ENCODE measurements around the gene INHBA.

The INHBA gene

DNA sequence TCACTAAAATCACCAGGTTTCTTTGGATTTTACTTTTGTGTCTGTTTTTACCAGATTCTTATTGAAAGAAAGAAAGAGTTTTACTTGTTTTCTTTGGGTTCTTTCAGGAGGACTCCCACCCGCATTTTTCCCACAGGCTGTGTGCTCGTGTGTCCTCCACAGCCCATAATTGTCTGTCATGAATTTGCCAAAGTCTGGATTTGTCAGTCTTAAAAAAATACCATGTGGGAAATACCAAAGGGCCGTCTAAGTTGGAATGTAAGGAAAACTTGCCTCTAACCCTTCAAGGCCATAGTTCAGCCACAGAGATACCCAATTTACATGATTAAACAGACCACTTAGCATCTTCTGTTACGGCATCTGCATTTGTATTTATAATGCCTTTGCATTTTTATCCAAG is 41.3 kb upstream of the INHBA start:
- no peaks in the 10 kb centered on the region for H3K27me3 ChIP-seq (replicated peaks)
- H3K36me3 ChIP-seq (replicated peaks), result no peaks in the 10 kb centered on the region
- no peak overlapping the region for H3K4me3 ChIP-seq (ENCODE audit: low read depth, low read length)
- DNase-seq, result no peak
- in situ Hi-C loops (cut with HindIII; ENCODE audit: low pct_ligation_motif_present, low sequenced_read_pairs), result no loop called here
- no peak for TF ChIP-seq CTCF (IDR thresholded peaks at IDR 0.05; ENCODE audit: low read depth, low read length, missing control alignments)
- no peak overlapping the region for H3K27ac ChIP-seq

- TF ChIP-seq CTCF (IDR thresholded peaks at IDR 0.05; ENCODE audit: low read depth, low read length, missing control alignments), result no peak
- Histone ChIP-seq H3K27ac (no peak overlapping the region), H3K4me3 (ENCODE audit: low read depth, low read length) (no peak overlapping the region), H3K36me3 (replicated peaks) (no peaks in the 10 kb centered on the region), H3K27me3 (replicated peaks) (no peaks in the 10 kb centered on the region)
- in situ Hi-C loops (cut with HindIII; ENCODE audit: low pct_ligation_motif_present, low sequenced_read_pairs), result no loop called here
- DNase-seq, result no peak
These were observed 39.6 kb upstream of the INHBA start for GRCh38 chr7:41742401-41743020.

GRCh38 chr7:41738806-41739205 is 35.9 kb upstream of the INHBA start:
- in situ Hi-C loops (cut with HindIII; ENCODE audit: low pct_ligation_motif_present, low sequenced_read_pairs), result no loop called here
- DNase-seq, result no peak

DNA sequence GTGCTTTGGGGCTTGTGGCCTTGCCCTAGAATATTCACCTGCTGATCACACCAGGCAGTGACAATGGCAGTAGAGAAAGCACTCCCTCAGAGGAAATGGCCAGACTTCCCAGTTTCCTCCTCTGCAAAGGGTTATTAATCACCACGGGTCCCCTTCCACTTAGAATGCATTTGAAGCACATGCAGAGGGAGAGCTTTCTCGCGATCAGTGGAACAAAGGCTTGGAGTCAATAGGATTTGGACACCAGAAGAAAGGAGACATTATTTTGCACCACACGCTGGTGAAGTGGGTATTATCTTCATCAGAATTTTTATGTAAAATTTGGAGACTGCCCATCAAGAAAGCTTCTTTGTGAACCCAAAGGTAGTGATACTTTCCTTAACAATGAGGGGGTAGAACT is 35.4 kb upstream of the INHBA start:
- no peak for DNase-seq
- TF ChIP-seq CTCF (IDR thresholded peaks at IDR 0.05; ENCODE audit: low read depth, low read length, missing control alignments), result no peak
- H3K27me3 ChIP-seq (replicated peaks), result no peaks in the 10 kb centered on the region
- H3K36me3 ChIP-seq (replicated peaks), result no peaks in the 10 kb centered on the region
- no peak overlapping the region for H3K27ac ChIP-seq
- H3K4me3 ChIP-seq (ENCODE audit: low read depth, low read length), result no peak overlapping the region
- in situ Hi-C loops (cut with HindIII; ENCODE audit: low pct_ligation_motif_present, low sequenced_read_pairs), result no loop called here

More at GRCh38 chr7:41738806-41739205, 35.9 kb upstream of the INHBA start:
- Histone ChIP-seq H3K36me3 (replicated peaks) (no peaks in the 10 kb centered on the region), H3K27me3 (replicated peaks) (no peaks in the 10 kb centered on the region), H3K27ac (no peak overlapping the region), H3K4me3 (ENCODE audit: low read depth, low read length) (no peak overlapping the region)
- no peak for TF ChIP-seq CTCF (IDR thresholded peaks at IDR 0.05; ENCODE audit: low read depth, low read length, missing control alignments)

- no peak for DNase-seq
- H3K27me3 ChIP-seq (replicated peaks), result no peaks in the 10 kb centered on the region
- H3K4me3 ChIP-seq (ENCODE audit: low read depth, low read length), result no peak overlapping the region
- TF ChIP-seq CTCF (IDR thresholded peaks at IDR 0.05; ENCODE audit: low read depth, low read length, missing control alignments), result no peak
- H3K27ac ChIP-seq, result no peak overlapping the region
- H3K36me3 ChIP-seq (replicated peaks), result no peaks in the 10 kb centered on the region
- in situ Hi-C loops (cut with HindIII; ENCODE audit: low pct_ligation_motif_present, low sequenced_read_pairs), result no loop called here
These were observed 32.3 kb upstream of the INHBA start for GRCh38 chr7:41735206-41735605.

DNA sequence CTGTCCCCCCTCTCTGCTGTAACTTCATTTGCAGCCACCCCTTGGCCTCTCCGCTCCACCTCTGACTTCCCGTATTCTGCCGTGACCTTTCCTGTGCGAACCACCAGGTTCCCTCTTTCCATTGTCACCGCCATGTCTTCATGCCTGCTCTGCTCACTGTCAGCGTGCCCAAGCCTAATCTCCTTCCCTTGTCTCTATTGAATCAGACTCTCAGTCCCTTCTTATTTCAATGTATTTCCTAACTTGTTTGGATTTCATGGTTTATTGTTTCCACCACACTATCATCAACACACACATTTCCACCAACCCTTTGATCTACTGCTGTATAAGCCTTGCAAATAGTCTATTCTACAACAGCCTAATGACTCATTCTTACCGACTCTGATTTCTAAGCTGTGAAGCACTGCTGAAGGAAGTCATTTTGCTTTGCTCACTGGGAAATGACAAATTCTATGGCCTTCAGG is 30.0 kb upstream of the INHBA start:
- Histone ChIP-seq H3K36me3 (replicated peaks) (no peaks in the 10 kb centered on the region), H3K27ac (no peak overlapping the region), H3K4me3 (ENCODE audit: low read depth, low read length) (no peak overlapping the region), H3K27me3 (replicated peaks) (no peaks in the 10 kb centered on the region)
- TF ChIP-seq CTCF (IDR thresholded peaks at IDR 0.05; ENCODE audit: low read depth, low read length, missing control alignments), result no peak
- no peak for DNase-seq
- in situ Hi-C loops (cut with HindIII; ENCODE audit: low pct_ligation_motif_present, low sequenced_read_pairs), result no loop called here

Measured in brain microvascular endothelial cell (primary cell).